Measurements from ENCODE around the gene PAPLN.
"Not testable (repeated sequence)": the region's sequence is repeated elsewhere in the genome, so short reads cannot be mapped to it uniquely, and the experiment has no call there.

Gene PAPLN

DNA sequence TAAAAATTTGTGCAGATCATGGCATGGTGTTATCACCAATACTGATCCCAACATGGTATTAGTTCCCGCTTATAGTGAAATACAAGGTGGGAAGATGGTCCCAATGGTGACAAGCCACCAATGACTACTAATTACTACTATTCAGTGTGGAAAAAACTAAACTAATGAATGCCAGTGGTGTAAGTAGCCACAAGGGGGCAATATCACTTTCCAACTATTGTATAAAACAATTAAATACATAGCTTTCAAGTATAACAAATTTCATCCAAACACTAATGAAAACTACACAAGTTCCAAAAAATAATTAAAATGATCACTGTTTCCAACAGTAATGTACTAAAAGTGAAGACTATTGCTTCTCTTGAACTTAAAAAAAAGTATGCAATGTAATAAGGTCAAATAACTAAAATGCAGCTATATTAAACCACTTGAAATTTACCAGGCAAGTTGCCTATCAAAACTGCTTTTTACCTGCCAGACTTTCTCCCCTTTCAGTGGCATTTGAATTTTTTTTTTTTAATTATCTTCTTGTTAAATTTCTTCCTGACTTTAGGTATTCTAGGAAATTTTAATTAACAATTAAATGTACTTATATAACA, 58.0 kb downstream of the PAPLN start:
- DNase-seq, result no peak

DNA sequence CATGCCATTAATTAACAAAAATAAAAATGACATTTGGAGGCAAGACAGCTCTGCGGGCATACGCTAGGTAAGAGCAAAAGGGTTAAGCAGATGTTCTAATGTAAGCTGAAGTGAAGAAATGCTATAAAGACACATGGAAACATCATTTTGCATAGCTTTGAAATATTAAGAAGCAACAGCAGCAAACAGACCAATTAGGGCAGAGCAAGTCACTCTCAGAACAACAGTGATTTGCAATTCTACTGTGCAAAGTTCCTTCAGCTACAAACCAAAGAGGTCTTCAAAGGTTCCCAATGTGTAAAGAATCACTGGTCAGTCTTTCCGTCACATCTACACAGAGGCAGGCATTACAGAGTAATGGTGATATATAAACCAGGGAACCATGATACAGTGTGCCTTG, 68.2 kb downstream of the PAPLN start:
- no peak for DNase-seq

DNA sequence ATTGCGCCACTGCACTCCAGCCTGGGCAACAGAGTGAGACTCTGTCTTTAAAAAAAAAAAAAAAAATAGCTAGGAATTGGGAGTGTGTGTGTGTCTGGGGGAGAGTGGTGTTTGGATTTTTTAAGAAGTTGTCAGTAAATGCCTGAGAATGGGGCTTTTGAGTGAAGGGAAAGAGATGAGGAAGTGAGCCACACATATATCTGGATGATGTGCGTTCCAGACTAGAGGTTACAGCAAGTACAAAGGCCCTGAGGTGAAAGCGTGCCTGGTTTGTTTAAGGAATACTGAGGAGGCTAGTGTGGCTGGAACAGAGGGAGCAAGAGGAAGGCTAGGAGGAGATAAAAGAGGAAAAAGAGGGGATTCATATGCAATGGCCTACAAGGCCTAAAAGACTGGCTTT, 70.0 kb downstream of the PAPLN start:
- no peak for DNase-seq

DNA sequence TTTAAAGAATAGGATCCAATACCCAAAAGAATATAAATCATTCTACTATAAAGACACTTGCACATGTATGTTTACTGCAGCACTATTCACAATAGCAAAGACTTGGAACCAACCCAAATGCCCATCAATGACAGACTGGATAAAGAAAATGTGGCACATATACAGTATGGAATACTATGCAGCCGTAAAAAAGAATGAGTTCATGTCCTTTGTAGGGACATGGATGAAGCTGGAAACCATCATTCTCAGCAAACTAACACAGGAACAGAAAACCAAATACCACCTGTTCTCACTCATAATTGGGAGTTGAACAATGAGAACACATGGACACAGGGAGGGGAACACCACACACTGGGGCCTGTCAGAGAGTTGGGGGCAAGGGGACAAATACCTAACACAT, 71.9 kb downstream of the PAPLN start:
- not testable (repeated sequence) for DNase-seq

DNA sequence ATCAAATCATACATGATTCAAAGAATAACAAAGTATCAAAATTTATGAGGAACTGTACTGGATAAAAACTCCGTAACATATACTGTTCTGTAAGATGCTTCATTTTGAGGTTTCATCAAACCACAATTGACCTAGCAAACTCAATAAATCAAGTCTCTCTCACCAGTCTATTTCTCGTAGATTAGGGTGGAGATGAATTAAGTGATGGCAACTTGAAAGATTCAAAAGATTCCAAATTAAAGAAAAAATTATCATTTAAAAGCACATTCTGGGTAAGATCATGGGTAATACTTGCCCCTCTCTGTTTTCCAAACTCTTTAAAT, 74.4 kb downstream of the PAPLN start:
- DNase-seq, result no peak

DNA sequence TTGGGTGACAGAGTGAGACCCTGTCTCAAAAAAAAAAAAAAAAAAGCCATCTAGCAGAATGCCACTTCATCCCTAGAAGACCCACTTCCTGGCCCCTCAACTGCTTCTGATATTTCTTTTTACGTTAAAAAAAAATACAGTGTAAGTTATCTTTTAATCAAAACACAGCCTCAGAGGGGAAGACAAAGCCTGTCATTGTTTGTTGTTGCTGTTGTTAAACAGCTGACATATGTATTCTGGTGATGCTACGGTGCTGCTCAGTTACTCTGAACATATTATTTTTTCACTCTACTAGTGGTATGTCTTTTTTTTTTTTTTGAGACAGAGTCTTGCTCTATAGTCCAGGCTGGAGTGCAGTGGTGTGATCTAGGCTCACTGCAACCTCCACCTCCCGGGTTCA, 75.4 kb downstream of the PAPLN start:
- DNase-seq, result no peak

DNA sequence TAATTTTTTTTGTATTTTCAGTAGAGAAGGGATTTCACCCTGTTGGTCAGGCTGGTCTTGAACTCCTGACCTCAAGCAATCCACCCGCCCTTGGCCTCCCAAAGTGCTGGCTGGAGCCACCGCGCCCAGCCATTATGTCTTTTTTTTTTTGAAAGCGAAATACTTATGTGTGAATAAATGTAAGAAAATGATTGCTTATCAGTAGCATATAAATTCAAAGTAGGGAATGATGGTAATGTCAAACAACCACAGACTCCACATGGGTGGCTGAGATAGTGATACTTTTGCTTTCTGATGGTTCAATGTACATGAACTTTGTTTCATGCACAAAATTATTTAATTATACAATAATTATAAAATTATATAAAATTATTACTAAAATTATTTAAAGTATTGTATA, 75.8 kb downstream of the PAPLN start:
- DNase-seq, result no peak

DNA sequence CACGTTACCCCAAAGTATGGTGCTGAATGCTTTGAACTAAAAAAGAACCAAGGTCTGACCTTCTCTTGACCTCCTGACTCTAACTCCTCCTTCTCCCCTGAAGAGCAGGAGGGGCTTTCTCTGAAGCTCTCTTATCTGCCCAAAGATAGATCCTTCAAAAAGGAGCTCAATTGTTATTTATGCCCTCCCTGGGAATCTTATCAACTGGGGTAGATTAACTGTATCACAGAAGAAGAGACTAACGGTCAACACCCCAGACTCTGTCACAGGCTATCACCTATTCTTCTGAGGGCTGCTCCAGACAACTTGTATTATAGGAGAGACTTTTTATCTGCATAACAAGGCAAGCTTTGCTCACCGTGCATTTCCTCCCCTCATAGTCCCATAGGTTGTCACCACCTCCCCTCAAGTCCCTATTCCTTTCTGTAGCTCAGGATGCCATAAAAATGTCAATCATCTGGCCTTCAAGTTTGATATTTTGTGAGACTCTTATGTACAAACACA, 86.6 kb downstream of the PAPLN start:
- no peak for DNase-seq

All from cortex of kidney (tissue), 1 donor.